Fibroblast of mammary gland (primary cell): ENCODE data around the gene PDLIM7.

Experiments used
- DNase-seq: peaks from one replicate; pipeline ENCODE4 v3.0.0-alpha.2; 2010; ENCODE audit warnings: low read depth
- H3K4me3 ChIP-seq: 2 replicates; pipeline ENCODE4 v1.5.1; 2011; ENCODE audit warnings: low read depth, mild to moderate bottlenecking, low read length, moderate library complexity; ENCODE audit not compliant: control insufficient read depth
- TF ChIP-seq, protein P1 (sequence below): conservative IDR thresholded peaks from 2 replicates; pipeline ENCODE4 v1.5.1; 2011; ENCODE audit warnings: low read depth, low read length, inconsistent platforms; ENCODE audit not compliant: control insufficient read depth, insufficient read depth

Gene PDLIM7

DNA sequence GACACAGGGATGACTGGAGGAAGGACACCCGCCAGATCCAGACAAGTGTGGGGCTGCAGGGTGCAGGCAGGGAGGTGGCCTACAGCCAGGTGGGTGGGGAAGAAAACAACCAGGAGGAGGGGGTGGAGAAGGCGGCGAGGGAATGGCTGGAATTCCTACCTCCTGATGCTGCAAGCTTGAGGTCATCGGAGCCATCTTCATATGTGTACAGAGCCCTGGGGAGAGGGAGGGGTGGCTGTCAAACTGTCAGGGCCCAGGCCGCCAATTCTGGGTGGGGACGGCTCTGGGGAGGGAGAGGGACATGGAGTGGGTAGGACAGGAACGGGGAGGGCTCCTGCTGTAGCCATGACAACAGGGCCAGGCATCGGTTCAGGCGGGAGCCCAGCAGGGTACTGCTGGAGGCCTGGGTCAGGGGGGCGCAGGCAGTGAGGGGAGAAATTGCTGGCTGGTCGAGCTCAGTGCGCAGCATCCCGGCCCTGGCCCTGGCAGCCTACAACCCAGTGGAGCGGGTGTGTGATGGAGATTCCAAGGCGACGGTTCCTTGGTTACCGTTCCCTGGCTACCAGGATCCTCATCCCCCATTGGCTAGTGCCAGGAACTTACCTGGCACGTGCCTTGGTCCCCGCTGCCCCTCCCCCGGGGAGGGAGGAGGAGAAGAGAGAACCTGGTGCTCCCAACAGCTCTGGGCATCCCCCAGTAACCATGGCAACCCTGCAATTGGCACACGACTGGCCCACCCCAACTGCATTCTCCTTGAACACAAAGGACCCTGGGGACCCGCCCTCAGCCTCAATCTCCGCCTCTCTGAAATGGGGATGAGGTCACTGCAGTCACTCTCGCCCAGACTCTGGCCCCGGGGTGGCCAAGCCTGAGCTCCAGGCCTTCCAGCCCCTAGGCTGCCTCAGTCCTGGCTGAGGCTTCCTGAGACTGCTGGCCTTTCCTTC lies 28.4 kb downstream of the PDLIM7 start:
- no peak overlapping the region for H3K4me3 ChIP-seq
- peak; percentile 58 for DNase-seq
- TF ChIP-seq, protein P1, sequence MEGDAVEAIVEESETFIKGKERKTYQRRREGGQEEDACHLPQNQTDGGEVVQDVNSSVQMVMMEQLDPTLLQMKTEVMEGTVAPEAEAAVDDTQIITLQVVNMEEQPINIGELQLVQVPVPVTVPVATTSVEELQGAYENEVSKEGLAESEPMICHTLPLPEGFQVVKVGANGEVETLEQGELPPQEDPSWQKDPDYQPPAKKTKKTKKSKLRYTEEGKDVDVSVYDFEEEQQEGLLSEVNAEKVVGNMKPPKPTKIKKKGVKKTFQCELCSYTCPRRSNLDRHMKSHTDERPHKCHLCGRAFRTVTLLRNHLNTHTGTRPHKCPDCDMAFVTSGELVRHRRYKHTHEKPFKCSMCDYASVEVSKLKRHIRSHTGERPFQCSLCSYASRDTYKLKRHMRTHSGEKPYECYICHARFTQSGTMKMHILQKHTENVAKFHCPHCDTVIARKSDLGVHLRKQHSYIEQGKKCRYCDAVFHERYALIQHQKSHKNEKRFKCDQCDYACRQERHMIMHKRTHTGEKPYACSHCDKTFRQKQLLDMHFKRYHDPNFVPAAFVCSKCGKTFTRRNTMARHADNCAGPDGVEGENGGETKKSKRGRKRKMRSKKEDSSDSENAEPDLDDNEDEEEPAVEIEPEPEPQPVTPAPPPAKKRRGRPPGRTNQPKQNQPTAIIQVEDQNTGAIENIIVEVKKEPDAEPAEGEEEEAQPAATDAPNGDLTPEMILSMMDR = no peak

DNA sequence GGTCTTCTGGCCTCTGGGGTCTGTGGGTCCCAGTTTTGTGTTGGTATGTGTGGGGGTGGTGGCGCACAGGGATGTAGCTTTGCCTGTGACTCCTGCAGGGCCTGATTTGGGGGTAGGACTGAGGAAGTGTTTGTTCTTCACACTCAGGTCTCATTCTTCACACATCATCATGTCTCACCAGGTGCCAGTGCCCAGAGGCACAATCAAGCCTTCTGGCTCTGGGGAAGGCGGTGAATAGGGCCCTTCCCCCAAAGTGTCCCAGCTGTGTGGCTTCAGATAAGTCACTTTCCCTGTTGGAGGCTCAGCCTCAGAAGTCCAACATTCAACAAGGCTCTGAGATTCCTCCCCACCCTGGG lies 29.1 kb downstream of the PDLIM7 start:
- no peak overlapping the region for H3K4me3 ChIP-seq
- TF ChIP-seq, protein P1 = no peak
- DNase-seq = no peak

DNA sequence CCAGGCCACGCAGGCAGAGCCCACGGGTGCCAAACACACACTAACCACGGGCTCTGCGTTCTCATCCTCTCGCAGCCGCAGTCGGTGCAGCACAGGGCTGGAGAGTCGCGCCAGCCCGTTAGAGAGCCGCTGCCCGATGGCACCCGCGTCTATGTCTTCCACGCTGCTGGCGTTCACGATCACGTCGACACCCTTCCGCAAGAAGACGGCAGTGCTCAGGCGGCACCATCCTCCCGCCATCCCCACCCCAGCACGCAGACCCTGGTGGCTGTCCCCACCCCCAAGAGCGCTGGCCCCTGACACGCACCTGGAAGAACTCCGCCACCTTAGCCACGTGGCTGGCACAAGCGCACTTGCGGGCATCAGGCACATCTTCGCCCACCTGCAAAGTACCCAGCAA lies 30.0 kb downstream of the PDLIM7 start:
- TF ChIP-seq, protein P1 = no peak
- no peak overlapping the region for H3K4me3 ChIP-seq
- DNase-seq = no peak

DNA sequence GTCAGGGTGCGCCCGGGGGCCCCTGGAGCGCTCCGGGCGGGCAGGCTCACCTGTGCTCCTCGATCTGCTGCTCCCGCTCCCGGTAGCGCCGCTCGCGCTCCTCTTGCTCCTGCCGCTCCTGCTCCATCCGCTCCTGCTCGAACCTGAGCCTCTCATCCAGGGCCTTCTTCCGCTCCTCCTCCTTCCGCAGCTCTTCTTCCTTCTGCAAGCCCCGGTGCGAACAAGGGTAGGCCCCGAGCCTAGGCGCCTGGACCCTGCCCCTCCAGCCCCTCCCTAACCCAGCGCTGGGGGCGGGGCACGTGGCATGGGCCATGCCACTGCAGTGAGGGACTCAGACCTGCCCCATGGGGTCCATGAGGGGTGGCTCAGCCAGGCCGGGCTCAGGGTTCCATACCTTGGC lies 30.5 kb downstream of the PDLIM7 start:
- no peak overlapping the region for H3K4me3 ChIP-seq
- DNase-seq = no peak
- TF ChIP-seq, protein P1 = no peak

DNA sequence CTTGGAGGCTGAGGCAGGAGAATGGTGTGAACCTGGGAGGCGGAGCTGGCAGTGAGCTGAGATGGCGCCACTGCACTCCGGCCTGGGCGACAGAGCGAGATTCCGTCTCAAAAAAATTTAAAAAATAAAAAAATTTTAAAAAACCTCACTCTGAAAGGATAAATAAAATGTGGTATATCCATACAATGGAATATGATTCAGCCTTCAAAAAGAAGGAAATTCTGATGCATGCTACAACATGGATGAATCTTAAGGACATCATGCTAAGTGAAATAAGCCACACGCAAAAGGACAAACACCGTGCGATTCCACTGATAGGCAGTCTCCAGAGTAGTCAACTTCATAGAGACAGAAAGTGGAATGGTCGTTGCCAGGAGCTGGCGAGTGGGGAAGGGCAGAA lies 32.4 kb downstream of the PDLIM7 start:
- TF ChIP-seq, protein P1 = no peak
- H3K4me3 ChIP-seq = no peak overlapping the region
- DNase-seq = no peak

DNA sequence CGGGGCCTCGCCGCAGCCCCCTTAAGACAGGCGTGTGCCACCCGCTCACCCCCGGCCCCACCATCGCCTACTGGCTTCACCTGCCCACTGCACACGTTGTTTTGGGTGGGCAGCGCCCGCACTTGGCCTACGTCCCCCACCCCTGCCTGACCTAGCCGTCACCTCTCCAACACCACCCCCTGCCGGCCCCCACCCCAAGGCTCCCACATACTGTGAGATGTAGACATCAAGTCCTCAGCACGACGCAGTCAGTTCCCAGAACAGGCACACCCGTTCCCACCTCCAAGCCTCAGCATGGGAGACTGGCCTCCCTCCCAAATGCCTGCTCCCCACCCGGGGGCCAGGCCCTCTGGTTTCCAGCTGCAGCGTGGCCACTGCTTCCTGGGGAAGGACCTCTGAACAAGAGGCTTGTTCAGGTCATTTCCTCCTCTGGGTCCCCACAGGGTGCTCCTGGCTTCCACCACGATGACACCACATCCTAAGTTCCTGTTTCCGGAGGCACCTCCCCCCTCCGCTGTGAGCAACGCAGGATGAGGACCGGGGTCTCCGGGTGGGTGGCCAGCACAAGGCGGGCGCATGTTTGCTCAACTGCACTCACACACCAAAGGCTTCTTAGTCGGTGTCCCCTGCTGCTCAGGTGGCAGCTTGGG lies 35.3 kb downstream of the PDLIM7 start:
- no peak for DNase-seq
- TF ChIP-seq, protein P1 = no peak
- H3K4me3 ChIP-seq = no peak overlapping the region
